PC-9 (cell line): ENCODE measurements around the gene FERMT3. TPM values are rescaled to one million over a fixed set of nuclear protein-coding genes. Genes with fewer than 3 reads are reported as not detected.
A peak's percentile ranks its signal among the peaks of the same experiment; 100 is the strongest.

Experiments used
- BruUV-seq: library from RNA; stranded (reverse); fragments of 400-500 nt; replicated peaks from 2 replicates; lab custom pipeline; 2021; lab: Mats Ljungman, UMichigan
- CTCF ChIA-PET: fragments of 300-600 bp; sonication (Branson Sonifier 250); formaldehyde crosslinking; loops from one replicate; lab custom pipeline; 2022; ENCODE audit warnings: antibody characterized with exemption; lab: Charles Lee
- POLR2A ChIA-PET: fragments of 300-600 bp; sonication (Branson Sonifier 250); formaldehyde crosslinking; loops from one replicate; lab custom pipeline; 2022; ENCODE audit warnings: antibody characterized with exemption; ENCODE audit not compliant: unreplicated experiment; lab: Charles Lee
- DNase-seq, 2 experiments: peaks; one replicate each; pipeline versions ENCODE4 v3.0.0 to v3.0.0-alpha.2; 2015 to 2022; ENCODE audit warnings: mixed read lengths in 1 of 2
- H2AFZ ChIP-seq: fragments of 200-600 bp; sonication (generic); 2 replicates; pipeline ENCODE4 v1.8.1; 2017; ENCODE audit warnings: antibody characterized with exemption
- H3F3A ChIP-seq: fragments of 200-600 bp; sonication (generic); 2 replicates; pipeline ENCODE4 v1.8.1; 2017; ENCODE audit warnings: antibody characterized with exemption, mild to moderate bottlenecking, low read depth; ENCODE audit not compliant: insufficient read depth
- H3K27ac ChIP-seq: fragments of 200-600 bp; sonication (generic); 2 replicates; pipeline ENCODE4 v1.6.1; 2016; ENCODE audit warnings: mixed run types
- H3K27me3 ChIP-seq: fragments of 200-600 bp; sonication (generic); 2 replicates; pipeline ENCODE4 v1.6.1; 2016; ENCODE audit warnings: low read depth, mixed run types; ENCODE audit not compliant: insufficient read depth
- H3K36me3 ChIP-seq: fragments of 200-600 bp; sonication (generic); 2 replicates; pipeline ENCODE4 v1.6.1; 2016; ENCODE audit warnings: low read depth, mixed run types
- H3K4me1 ChIP-seq: fragments of 200-600 bp; sonication (generic); replicated peaks from 2 replicates; pipeline ENCODE4 v1.6.1; 2016; ENCODE audit warnings: mixed run types; ENCODE audit not compliant: insufficient read depth
- H3K4me2 ChIP-seq: fragments of 200-600 bp; sonication (generic); 2 replicates; pipeline ENCODE4 v1.6.1; 2017; ENCODE audit warnings: mixed run types
- H3K4me3 ChIP-seq: fragments of 200-600 bp; sonication (generic); 2 replicates; pipeline ENCODE4 v1.6.1; 2016; ENCODE audit warnings: mixed run types
- H3K79me2 ChIP-seq: fragments of 200-600 bp; sonication (generic); 2 replicates; pipeline ENCODE4 v1.6.1; 2017; ENCODE audit warnings: low read depth, mixed run types
- H3K9me2 ChIP-seq: fragments of 200-600 bp; sonication (generic); 2 replicates; pipeline ENCODE4 v1.8.1; 2017; ENCODE audit warnings: mild to moderate bottlenecking; ENCODE audit not compliant: insufficient read depth
- H3K9me3 ChIP-seq: fragments of 200-600 bp; sonication (generic); 2 replicates; pipeline ENCODE4 v1.8.1; 2016; ENCODE audit warnings: low read depth; ENCODE audit not compliant: insufficient read depth
- H4K20me1 ChIP-seq: fragments of 200-600 bp; sonication (generic); 2 replicates; pipeline ENCODE4 v1.8.1; 2017; ENCODE audit not compliant: insufficient read depth
- CTCF ChIP-seq: fragments of 200-600 bp; sonication (generic); conservative IDR thresholded peaks from 2 replicates; pipeline ENCODE4 v1.6.1; 2017; ENCODE audit warnings: mixed run types, antibody characterized with exemption, mild to moderate bottlenecking, moderate library complexity
- EZH2 ChIP-seq: fragments of 200-600 bp; sonication (generic); IDR thresholded peaks from 2 replicates; pipeline ENCODE4 v1.8.0; 2017; ENCODE audit warnings: antibody characterized with exemption, low read depth
- intact Hi-C: fragments of 100-400 bp; cut with micrococcal nuclease; formaldehyde crosslinking; loops from one replicate; pipeline ENCODE4 v1.10.0; 2022; ENCODE audit not compliant: unreplicated experiment
- total RNA-seq: library from RNA; stranded (reverse); gene quantifications from 2 replicates; pipeline ENCODE4 v1.2.3, GENCODE V29; 2021

FERMT3 gene
- total RNA-seq, 1 experiment from 2014 or later = 5.0 TPM

GRCh38 chr11:64250415-64251015 is 44.0 kb downstream of the FERMT3 start:
- peak overlapping the region; percentile 86 for H3K4me3 ChIP-seq
- peaks cover 9% of the 10 kb centered on the region; the same call in 1 of the 2 replicates for H4K20me1 ChIP-seq
- H3F3A ChIP-seq = peaks cover 52% of the 10 kb centered on the region
- H2AFZ ChIP-seq = peak overlapping the region; percentile 90
- H3K36me3 ChIP-seq = no peaks in the 10 kb centered on the region
- ChIA-PET POLR2A (no interaction called here), CTCF (interaction anchor here (0.6 to 0.7 kb wide), 2 partner anchors 53 to 431 kb away, joined by 3 read pairs; no protein-coding TSS in a partner anchor)
- no TSS peak for BruUV-seq
- no peaks in the 10 kb centered on the region for H3K9me2 ChIP-seq
- intact Hi-C loops = no loop called here
- DNase-seq = no peak
- H3K4me2 ChIP-seq = peak overlapping the region; percentile 99
- no peak overlapping the region for H3K27ac ChIP-seq
- H3K4me1 ChIP-seq = peaks cover 5% of the 10 kb centered on the region
- TF ChIP-seq CTCF (no peak), EZH2 (no peak)
- peaks cover 22% of the 10 kb centered on the region for H3K79me2 ChIP-seq
- no peaks in the 10 kb centered on the region for H3K9me3 ChIP-seq
- H3K27me3 ChIP-seq = no peaks in the 10 kb centered on the region

- peak within 1 kb of the TSS; percentile 88 for H3K4me3 ChIP-seq
- H3K79me2 ChIP-seq = peaks cover 15% of the 10 kb centered on the region
- TF ChIP-seq EZH2 = no peak
- TF ChIP-seq CTCF = peak; percentile 78
- H3K36me3 ChIP-seq = no peaks in the 10 kb centered on the region
- no peak within 1 kb of the TSS for H3K27ac ChIP-seq
- no peaks in the 10 kb centered on the region for H3K9me2 ChIP-seq
- H3K27me3 ChIP-seq = no peaks in the 10 kb centered on the region
- peak within 1 kb of the TSS; percentile 99 for H3K4me2 ChIP-seq
- ChIA-PET CTCF (interaction anchor here (0.6 to 0.9 kb wide), 3 partner anchors 104 to 431 kb away, joined by 3 to 7 read pairs (median 6); no protein-coding TSS in a partner anchor), POLR2A (interaction anchor here (0.6 kb wide), 1 partner anchor 18 kb away, joined by 3 read pairs; no protein-coding TSS in a partner anchor)
- peaks cover 9% of the 10 kb centered on the region; the same call in 1 of the 2 replicates for H4K20me1 ChIP-seq
- DNase-seq = peak in 1 of 2 experiments; percentile 64
- no TSS peak for BruUV-seq
- peaks cover 5% of the 10 kb centered on the region; the same call in 1 of the 2 replicates for H3K4me1 ChIP-seq
- H3K9me3 ChIP-seq = no peaks in the 10 kb centered on the region
- intact Hi-C loops = no loop called here
- H2AFZ ChIP-seq = peak within 1 kb of the TSS; percentile 90
- peaks cover 46% of the 10 kb centered on the region for H3F3A ChIP-seq
Observed at GRCh38 chr11:64251016-64251752, 44.7 kb downstream of the FERMT3 start, which contains the start of gene PLCB3. TSS of gene PLCB3 (plus strand) at chr11:64251530. CDS start at chr11:64251650, 120 bp downstream.

- H2AFZ ChIP-seq = peak overlapping the region; percentile 80
- intact Hi-C loops = loop anchor here (1.0 kb wide), 2 partner anchors 47 to 50 kb away; no protein-coding TSS in a partner anchor
- peak overlapping the region; percentile 88 for H3K4me3 ChIP-seq
- H3K79me2 ChIP-seq = peaks cover 14% of the 10 kb centered on the region
- H3K9me2 ChIP-seq = no peaks in the 10 kb centered on the region
- TF ChIP-seq EZH2 (no peak), CTCF (no peak)
- H3K27me3 ChIP-seq = no peaks in the 10 kb centered on the region
- 0 out of 2 replicates have a peak, but pooled peaks cover 5% of the 10 kb centered on the region for H3K36me3 ChIP-seq
- peaks cover 9% of the 10 kb centered on the region; the same call in 1 of the 2 replicates for H4K20me1 ChIP-seq
- POLR2A ChIA-PET = interaction anchor here (0.6 kb wide), 1 partner anchor 17 kb away, joined by 3 read pairs; no protein-coding TSS in a partner anchor
- H3K4me1 ChIP-seq = peaks cover 5% of the 10 kb centered on the region; the same call in 1 of the 2 replicates
- H3K27ac ChIP-seq = no peak overlapping the region
- CTCF ChIA-PET = interaction anchor here (0.7 to 1.3 kb wide), 5 partner anchors 18 to 688 kb away, joined by 3 to 9 read pairs (median 4); no protein-coding TSS in a partner anchor
- DNase-seq = no peak
- H3K9me3 ChIP-seq = no peaks in the 10 kb centered on the region
- BruUV-seq = no TSS peak
- peak overlapping the region; percentile 99 for H3K4me2 ChIP-seq
- H3F3A ChIP-seq = peaks cover 45% of the 10 kb centered on the region
Observed at GRCh38 chr11:64251753-64252002, 45.2 kb downstream of the FERMT3 start.
